Naive thymus-derived CD4-positive, alpha-beta T cell (primary cell): ENCODE data around the gene PRRG3. TPM values are rescaled to one million over a fixed set of nuclear protein-coding genes. Genes with fewer than 3 reads are reported as not detected.

Experiments used
- ATAC-seq: fragments of 150-1000 bp; cut with Tn5 transposase; 2 replicates; pipeline ENCODE4 v1.10.0; 2021; ENCODE audit warnings: mild to moderate bottlenecking, moderate library complexity
- CTCF ChIA-PET: fragments of 350-600 bp; sonication (Branson Sonifier 250); formaldehyde crosslinking; loops from one replicate; lab custom pipeline; 2021; ENCODE audit warnings: antibody characterized with exemption; lab: Charles Lee
- POLR2A ChIA-PET: fragments of 350-600 bp; sonication (Branson Sonifier 250); formaldehyde crosslinking; loops from one replicate; lab custom pipeline; 2021; ENCODE audit warnings: antibody characterized with exemption, inconsistent platforms; lab: Charles Lee
- DNase-seq, 9 donors: peaks; one replicate each; pipeline versions ENCODE4 v3.0.0 to v3.0.0-alpha.2; 2020 to 2022; ENCODE audit warnings: mixed read lengths in 1 of 9
- H3K27ac ChIP-seq: one replicate; pipeline ENCODE4 v1.7.0; 2013; ENCODE audit warnings: mild to moderate bottlenecking, low read depth, low read length, moderate library complexity
- H3K27me3 ChIP-seq, 2 donors: one replicate each; pipeline ENCODE4 v1.7.0; 2013; ENCODE audit warnings: low read length in 2 of 2, mild to moderate bottlenecking in 2 of 2, moderate library complexity in 2 of 2; ENCODE audit not compliant: control insufficient read depth in 2 of 2, insufficient read depth in 2 of 2
- H3K36me3 ChIP-seq, 3 experiments: 1 replicate in 2 of 3; 2 replicates in 1 of 3; pipeline ENCODE4 v1.7.0; 2013; ENCODE audit warnings: low read length in 3 of 3, mild to moderate bottlenecking in 3 of 3, moderate library complexity in 1 of 3; ENCODE audit not compliant: insufficient read depth in 3 of 3, control insufficient read depth in 2 of 3
- H3K4me1 ChIP-seq, 2 donors: one replicate each; pipeline ENCODE4 v1.7.0; 2013; ENCODE audit warnings: low read length in 2 of 2, mild to moderate bottlenecking in 2 of 2, moderate library complexity in 1 of 2; ENCODE audit not compliant: control insufficient read depth in 2 of 2, insufficient read depth in 2 of 2
- H3K4me3 ChIP-seq: 2 replicates; pipeline ENCODE4 v1.7.0; 2013; ENCODE audit warnings: mild to moderate bottlenecking, low read length
- H3K9me3 ChIP-seq, 3 experiments: 1 replicate in 2 of 3; 2 replicates in 1 of 3; pipeline ENCODE4 v1.7.0; 2013; ENCODE audit warnings: low read length in 3 of 3; ENCODE audit not compliant: control insufficient read depth in 2 of 3
- H3K27ac Mint-ChIP-seq, 9 donors: one replicate each; pipeline ENCODE4 v1.8.0; 2020 to 2022; ENCODE audit warnings: mixed read lengths in 9 of 9, mild to moderate bottlenecking in 8 of 9, moderate library complexity in 5 of 9, inconsistent platforms in 2 of 9
- H3K27me3 Mint-ChIP-seq, 5 donors: one replicate each; pipeline ENCODE4 v1.8.0; 2021 to 2022; ENCODE audit warnings: mixed read lengths in 5 of 5, mild to moderate bottlenecking in 1 of 5
- H3K36me3 Mint-ChIP-seq, 5 donors: one replicate each; pipeline ENCODE4 v1.8.0; 2020 to 2022; ENCODE audit warnings: mixed read lengths in 5 of 5, mild to moderate bottlenecking in 3 of 5, inconsistent platforms in 1 of 5
- H3K4me1 Mint-ChIP-seq, 7 donors: one replicate each; pipeline ENCODE4 v1.8.0; 2020 to 2022; ENCODE audit warnings: mixed read lengths in 7 of 7, mild to moderate bottlenecking in 3 of 7, inconsistent platforms in 1 of 7
- H3K4me3 Mint-ChIP-seq, 10 donors: one replicate each; pipeline ENCODE4 v1.8.0; 2020 to 2022; ENCODE audit warnings: mild to moderate bottlenecking in 10 of 10, mixed read lengths in 10 of 10, moderate library complexity in 6 of 10, inconsistent platforms in 2 of 10
- H3K9me3 Mint-ChIP-seq, 11 donors: one replicate each; pipeline ENCODE4 v1.8.0; 2020 to 2022; ENCODE audit warnings: mixed read lengths in 11 of 11, mild to moderate bottlenecking in 4 of 11, inconsistent platforms in 1 of 11, moderate library complexity in 1 of 11
- intact Hi-C, 2 donors: fragments of 100-400 bp; cut with micrococcal nuclease; formaldehyde crosslinking; loops; one replicate each; pipeline ENCODE4 v1.15.1; 2023
- polyA plus RNA-seq, 2 donors: library from polyadenylated mRNA; unstranded; fragments of 300-500 nt; fragmentation: Illumina TruSeq; gene quantifications; one replicate each; pipeline ENCODE4 v1.2.3, GENCODE V29; 2021
- total RNA-seq, 6 experiments: library from RNA in 5 of 6; stranded (reverse) in 5 of 6; gene quantifications; 1 replicate in 5 of 6; 2 replicates in 1 of 6; pipeline ENCODE4 v1.2.3 and lab custom pipeline; 2021 to 2026

PRRG3 gene
- total and polyA plus RNA-seq, 7 experiments from 2014 or later = not detected

GRCh38 chrX:151726751-151727150, 31.5 kb downstream of the PRRG3 start:
- no peaks in the 10 kb centered on the region for H3K27me3 ChIP-seq
- POLR2A ChIA-PET = no interaction called here
- ATAC-seq (no peak), DNase-seq (no peak)
- CTCF ChIA-PET = no interaction called here
- Mint-ChIP-seq H3K27ac (no peak overlapping the region), H3K27me3 (no peaks in the 10 kb centered on the region), H3K9me3 (no peaks in the 10 kb centered on the region), H3K4me1 (no peaks in the 10 kb centered on the region), H3K4me3 (no peak overlapping the region), H3K36me3 (no peaks in the 10 kb centered on the region)
- no peak overlapping the region for H3K4me3 ChIP-seq
- no peaks in the 10 kb centered on the region for H3K4me1 ChIP-seq
- intact Hi-C loops = no loop called here
- no peak overlapping the region for H3K27ac ChIP-seq
- no peaks in the 10 kb centered on the region for H3K36me3 ChIP-seq
- H3K9me3 ChIP-seq = no peaks in the 10 kb centered on the region

GRCh38 chrX:151727346-151727745, 32.1 kb downstream of the PRRG3 start:
- intact Hi-C loops = no loop called here
- ATAC-seq (no peak), DNase-seq (no peak)
- no peak overlapping the region for H3K27ac Mint-ChIP-seq
- CTCF ChIA-PET = no interaction called here
- no peak overlapping the region for H3K4me3 Mint-ChIP-seq
- POLR2A ChIA-PET = no interaction called here
- H3K27me3 ChIP-seq = no peaks in the 10 kb centered on the region
- no peaks in the 10 kb centered on the region for H3K4me1 ChIP-seq
- peaks cover 0 to 5% (median 0%) of the 10 kb centered on the region in 5 donors for H3K27me3 Mint-ChIP-seq
- H3K36me3 ChIP-seq = no peaks in the 10 kb centered on the region
- H3K36me3 Mint-ChIP-seq = no peaks in the 10 kb centered on the region
- H3K27ac ChIP-seq = no peak overlapping the region
- H3K4me3 ChIP-seq = no peak overlapping the region
- no peaks in the 10 kb centered on the region for H3K9me3 Mint-ChIP-seq
- no peaks in the 10 kb centered on the region for H3K4me1 Mint-ChIP-seq
- H3K9me3 ChIP-seq = no peaks in the 10 kb centered on the region

DNA sequence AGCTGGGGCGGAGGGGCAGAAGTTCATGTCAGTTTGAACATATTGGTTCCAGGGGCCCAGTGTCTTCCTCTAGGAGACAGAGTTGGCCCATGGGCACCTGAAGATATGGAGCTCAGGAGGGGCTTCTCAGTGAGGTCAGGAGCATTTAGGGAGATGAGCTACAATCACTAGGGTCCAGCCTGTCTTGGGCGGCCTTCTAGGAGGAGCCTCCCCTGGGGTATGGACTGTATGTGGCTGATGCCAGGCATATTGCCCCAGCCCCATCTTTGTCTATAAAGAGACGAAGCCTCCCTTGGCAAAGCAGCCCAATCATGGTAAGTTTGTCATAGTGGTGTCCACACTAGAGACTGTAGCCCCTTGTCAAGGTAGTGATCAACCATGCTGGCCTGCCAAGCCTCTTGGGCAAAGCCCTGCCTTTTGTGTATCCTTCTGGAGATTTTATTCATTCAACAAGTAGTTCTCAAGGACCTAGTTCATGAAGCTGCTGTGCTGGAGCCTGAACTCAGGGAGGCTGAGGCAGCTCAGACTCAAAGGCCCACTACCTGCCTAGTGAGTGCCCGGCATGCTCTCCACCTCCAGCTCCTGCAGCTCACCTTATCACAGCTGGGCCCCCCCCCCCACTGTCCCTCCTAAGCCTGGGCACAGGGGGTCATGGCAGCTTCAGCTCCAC, 33.9 kb downstream of the PRRG3 start:
- CTCF ChIA-PET = no interaction called here
- Mint-ChIP-seq H3K4me3 (no peak overlapping the region), H3K27ac (no peak overlapping the region), H3K36me3 (no peaks in the 10 kb centered on the region), H3K4me1 (no peaks in the 10 kb centered on the region), H3K27me3 (peaks cover 0 to 5% (median 3%) of the 10 kb centered on the region in 5 donors), H3K9me3 (no peaks in the 10 kb centered on the region)
- Histone ChIP-seq H3K27me3 (no peaks in the 10 kb centered on the region), H3K9me3 (no peaks in the 10 kb centered on the region), H3K27ac (no peak overlapping the region), H3K4me1 (no peaks in the 10 kb centered on the region), H3K36me3 (no peaks in the 10 kb centered on the region), H3K4me3 (no peak overlapping the region)
- ATAC-seq (no peak), DNase-seq (no peak)
- intact Hi-C loops = no loop called here
- POLR2A ChIA-PET = no interaction called here

DNA sequence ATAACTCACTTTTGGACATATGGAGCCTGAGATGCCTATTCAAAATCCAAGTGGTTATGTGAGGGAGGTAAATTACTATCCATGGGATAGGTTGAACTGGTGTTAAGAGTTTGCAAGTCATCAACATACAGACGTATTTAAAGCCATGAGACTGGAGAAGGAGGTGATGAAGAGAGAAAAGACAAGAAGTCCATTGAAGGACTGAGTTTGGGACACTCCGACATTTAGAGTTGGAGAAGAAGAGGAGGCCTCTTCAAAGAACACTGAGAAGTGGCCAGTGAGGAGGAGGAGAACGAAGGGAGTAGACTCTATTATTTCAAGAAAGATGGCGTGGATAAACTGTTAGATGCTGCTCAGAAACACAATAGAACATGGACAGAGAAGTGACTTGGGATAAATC, 39.2 kb downstream of the PRRG3 start, which contains the start of gene CNGA2:
Gene CNGA2, plus strand, starts transcription at position 301 of the 400 bp plus-strand sequence. CDS start 3,738 bp downstream, outside the sequence.
- CTCF ChIA-PET = no interaction called here
- Mint-ChIP-seq H3K9me3 (peaks cover 0 to 1% (median 0%) of the 10 kb centered on the region in 11 donors), H3K4me3 (no peak within 1 kb of the TSS), H3K27ac (no peak within 1 kb of the TSS), H3K27me3 (peaks cover 0 to 11% (median 5%) of the 10 kb centered on the region in 5 donors), H3K36me3 (no peaks in the 10 kb centered on the region), H3K4me1 (no peaks in the 10 kb centered on the region)
- no peaks in the 10 kb centered on the region for H3K36me3 ChIP-seq
- no peaks in the 10 kb centered on the region for H3K27me3 ChIP-seq
- DNase-seq (no peak), ATAC-seq (no peak)
- no peaks in the 10 kb centered on the region for H3K9me3 ChIP-seq
- no peak within 1 kb of the TSS for H3K27ac ChIP-seq
- no peaks in the 10 kb centered on the region for H3K4me1 ChIP-seq
- no peak within 1 kb of the TSS for H3K4me3 ChIP-seq
- POLR2A ChIA-PET = no interaction called here
- intact Hi-C loops = no loop called here

GRCh38 chrX:151735219-151735618, 40.0 kb downstream of the PRRG3 start:
- Histone ChIP-seq H3K27ac (no peak overlapping the region), H3K4me1 (no peaks in the 10 kb centered on the region), H3K36me3 (no peaks in the 10 kb centered on the region), H3K9me3 (no peaks in the 10 kb centered on the region), H3K27me3 (no peaks in the 10 kb centered on the region), H3K4me3 (no peak overlapping the region)
- Mint-ChIP-seq H3K27ac (no peak overlapping the region), H3K36me3 (no peaks in the 10 kb centered on the region), H3K9me3 (peaks cover 0 to 1% (median 0%) of the 10 kb centered on the region in 11 donors), H3K4me1 (no peaks in the 10 kb centered on the region), H3K4me3 (no peak overlapping the region), H3K27me3 (peaks cover 0 to 11% (median 5%) of the 10 kb centered on the region in 5 donors)
- ChIA-PET CTCF (no interaction called here), POLR2A (no interaction called here)
- DNase-seq (no peak), ATAC-seq (no peak)
- intact Hi-C loops = no loop called here

GRCh38 chrX:151736685-151737084, 41.4 kb downstream of the PRRG3 start:
- Mint-ChIP-seq H3K9me3 (peaks cover 0 to 1% (median 0%) of the 10 kb centered on the region in 11 donors), H3K4me1 (no peaks in the 10 kb centered on the region), H3K27me3 (peaks cover 0 to 11% (median 5%) of the 10 kb centered on the region in 5 donors), H3K36me3 (no peaks in the 10 kb centered on the region), H3K27ac (no peak overlapping the region), H3K4me3 (no peak overlapping the region)
- DNase-seq (no peak), ATAC-seq (no peak)
- no peaks in the 10 kb centered on the region for H3K4me1 ChIP-seq
- CTCF ChIA-PET = no interaction called here
- H3K9me3 ChIP-seq = no peaks in the 10 kb centered on the region
- no peak overlapping the region for H3K4me3 ChIP-seq
- H3K27ac ChIP-seq = no peak overlapping the region
- intact Hi-C loops = no loop called here
- no peaks in the 10 kb centered on the region for H3K27me3 ChIP-seq
- no peaks in the 10 kb centered on the region for H3K36me3 ChIP-seq
- POLR2A ChIA-PET = no interaction called here

- Mint-ChIP-seq H3K4me1 (no peaks in the 10 kb centered on the region), H3K27ac (no peak overlapping the region), H3K4me3 (no peak overlapping the region), H3K9me3 (peaks cover 0 to 1% (median 0%) of the 10 kb centered on the region in 11 donors), H3K27me3 (peaks cover 0 to 11% (median 0%) of the 10 kb centered on the region in 5 donors), H3K36me3 (no peaks in the 10 kb centered on the region)
- intact Hi-C loops = no loop called here
- Histone ChIP-seq H3K4me3 (no peak overlapping the region), H3K36me3 (no peaks in the 10 kb centered on the region), H3K27me3 (no peaks in the 10 kb centered on the region), H3K27ac (no peak overlapping the region), H3K4me1 (no peaks in the 10 kb centered on the region), H3K9me3 (no peaks in the 10 kb centered on the region)
- CTCF ChIA-PET = no interaction called here
- POLR2A ChIA-PET = no interaction called here
- DNase-seq = no peak
- no peak for ATAC-seq
Observed at GRCh38 chrX:151737494-151737893, 42.2 kb downstream of the PRRG3 start.
